ENCODE data around the gene LOXL3.

- TF ChIP-seq CTCF (IDR thresholded peaks at IDR 0.05; ENCODE audit: poor library complexity), result no peak
- no peak for TF ChIP-seq EZH2phosphoT487 (IDR thresholded peaks at IDR 0.05; ENCODE audit: low read depth, severe bottlenecking, unreplicated experiment)
Observed at GRCh38 chr2:74491648-74492544, 61.8 kb downstream of the LOXL3 start.

All from hepatocyte (in vitro differentiated cells).